Ovary (tissue), 9 donors: ENCODE measurements around the gene PPFIA2. TPM values are rescaled to one million over a fixed set of nuclear protein-coding genes. Genes with fewer than 3 reads are reported as not detected.

Experiments
- DNase-seq, 5 donors: peaks; one replicate each; pipeline ENCODE4 v3.0.0-alpha.2; 2019 to 2020
- H3K27ac ChIP-seq, 2 donors: fragments of 200-600 bp; one replicate each; pipeline versions ENCODE4 v1.5.1 to v1.8.0; 2019 to 2022
- H3K27me3 ChIP-seq: fragments of 200-600 bp; one replicate; pipeline ENCODE4 v1.8.0; 2022
- H3K36me3 ChIP-seq: fragments of 200-600 bp; sonication (generic); one replicate; pipeline ENCODE4 v1.5.1; 2019
- H3K4me1 ChIP-seq: one replicate; pipeline ENCODE4 v1.8.1; 2013; ENCODE audit warnings: mild to moderate bottlenecking, moderate library complexity; ENCODE audit not compliant: insufficient read depth
- H3K4me3 ChIP-seq: fragments of 200-600 bp; sonication (generic); one replicate; pipeline ENCODE4 v1.5.1; 2017
- H3K9me3 ChIP-seq, 2 donors: fragments of 200-600 bp in 1 of 2; sonication (generic) in 1 of 2; one replicate each; pipeline versions ENCODE4 v1.5.1 to v1.8.1; 2013 to 2019; ENCODE audit warnings: mild to moderate bottlenecking in 1 of 2, moderate library complexity in 1 of 2
- CTCF ChIP-seq, 3 donors: fragments of 450-650 bp in 2 of 3; fragments of 200-600 bp in 1 of 3; IDR thresholded peaks; one replicate each; pipeline versions ENCODE4 v1.5.1 to v1.8.0; 2016 to 2022; ENCODE audit warnings: antibody characterized with exemption in 3 of 3, mild to moderate bottlenecking in 1 of 3
- EP300 ChIP-seq: sonication (generic); formaldehyde crosslinking; IDR thresholded peaks from one replicate; pipeline ENCODE4 v1.6.1; 2017; ENCODE audit warnings: antibody characterized with exemption
- POLR2A ChIP-seq: fragments of 450-650 bp; IDR thresholded peaks from one replicate; pipeline ENCODE4 v1.6.1; 2017; ENCODE audit warnings: antibody characterized with exemption, mild to moderate bottlenecking, moderate library complexity
- WGBS, 3 donors: extraction: QIAGEN DNeasy Blood & Tissue Kit in 1 of 3; methylation state at CpG; one replicate each; pipeline versions ENCODE4 v1.1.5 to v1.1.7; 2013 to 2017; 5-methylcytosine and 5-hydroxymethylcytosine counted together
- intact Hi-C, 4 donors: fragments of 100-400 bp; cut with DNase I; formaldehyde crosslinking; loops; one replicate each; pipeline versions ENCODE4 v1.11.0 to v1.15.1; 2022 to 2023
- polyA plus RNA-seq, 2 donors: library from polyadenylated mRNA; stranded (reverse); fragments of 200-250 nt in 1 of 2; fragments of 350-450 nt in 1 of 2; fragmentation: Illumina TruSeq in 1 of 2; extraction: RNeasy Lipid Tissue Mini Kit (QIAGEN cat#74804) in 1 of 2; gene quantifications; one replicate each; pipeline ENCODE4 v1.2.3, GENCODE V29; 2013 to 2014
- total RNA-seq, 7 donors: library from RNA; depleted of rRNA in 2 of 7; stranded (reverse); fragments of >200 nt in 2 of 7; fragmentation: NEBNext Ultra II Directional in 3 of 7; extraction: Animal tissue kit (Norgen Biotek cat#: 25700) in 3 of 7; gene quantifications; one replicate each; pipeline versions ENCODE4 v1.1.0 to v1.2.4, GENCODE V29; 2016 to 2023
- donor health status: DM: no; HTN: no; CAD: no; lungs with moderate emphysema.
- donor health status: DM: no; HTN: no; CAD: no.
- donor health status: Bipolar disorder and iron deficiency.
- donor health status: DM: yes; HTN: yes; CAD: no.
- donor health status: DM: no; HTN: no; CAD: no.
- donor health status: DM: yes; HTN: yes; CAD: no.

Gene PPFIA2
- total and polyA plus RNA-seq, 9 donors = 0.99 to 8.3 (median 3.4) TPM

GRCh38 chr12:81360916-81361315, 398.2 kb downstream of the PPFIA2 start:
- H3K4me3 ChIP-seq = no peak overlapping the region
- intact Hi-C loops = no loop called here

GRCh38 chr12:81359736-81360135, 399.4 kb downstream of the PPFIA2 start:
- no peaks in the 10 kb centered on the region for H3K9me3 ChIP-seq
- no peak for TF ChIP-seq EP300
- no peak for TF ChIP-seq POLR2A
- TF ChIP-seq CTCF (IDR thresholded peaks at IDR 0.05) = no peak
- no peaks in the 10 kb centered on the region for H3K27me3 ChIP-seq
- no peaks in the 10 kb centered on the region for H3K4me1 ChIP-seq
- no peak overlapping the region for H3K4me3 ChIP-seq
- intact Hi-C loops = no loop called here
- no peaks in the 10 kb centered on the region for H3K36me3 ChIP-seq
- DNase-seq = no peak
- no peak overlapping the region for H3K27ac ChIP-seq

More at GRCh38 chr12:81360916-81361315, 398.2 kb downstream of the PPFIA2 start:
- Histone ChIP-seq H3K27me3 (no peaks in the 10 kb centered on the region), H3K9me3 (no peaks in the 10 kb centered on the region), H3K36me3 (no peaks in the 10 kb centered on the region), H3K27ac (no peak overlapping the region), H3K4me1 (no peaks in the 10 kb centered on the region)
- no peak for TF ChIP-seq POLR2A
- no peak for TF ChIP-seq CTCF (IDR thresholded peaks at IDR 0.05)
- TF ChIP-seq EP300 = no peak
- no peak for DNase-seq

- no peaks in the 10 kb centered on the region for H3K4me1 ChIP-seq
- WGBS, 3 donors = 87 to 90% (median 87%) methylated on average over 5 of the region's 5 CpGs
Measured at GRCh38 chr12:81354327-81354932, 404.7 kb downstream of the PPFIA2 start.

GRCh38 chr12:81350309-81350708, 408.8 kb downstream of the PPFIA2 start:
- DNase-seq = no peak
- no peak overlapping the region for H3K4me3 ChIP-seq
- no peaks in the 10 kb centered on the region for H3K27me3 ChIP-seq
- no peaks in the 10 kb centered on the region for H3K4me1 ChIP-seq
- TF ChIP-seq POLR2A (no peak), EP300 (no peak), CTCF (IDR thresholded peaks at IDR 0.05) (no peak)
- intact Hi-C loops = no loop called here
- 81 to 88% (median 82%) methylated on average over 2 of the region's 2 CpGs for WGBS, 3 donors
- H3K27ac ChIP-seq = no peak overlapping the region
- H3K9me3 ChIP-seq = no peaks in the 10 kb centered on the region
- H3K36me3 ChIP-seq = no peaks in the 10 kb centered on the region

More at GRCh38 chr12:81354327-81354932, 404.7 kb downstream of the PPFIA2 start:
- Histone ChIP-seq H3K9me3 (no peaks in the 10 kb centered on the region), H3K27ac (no peak overlapping the region), H3K4me3 (no peak overlapping the region), H3K27me3 (no peaks in the 10 kb centered on the region), H3K36me3 (no peaks in the 10 kb centered on the region)
- no peak for TF ChIP-seq POLR2A
- no peak for TF ChIP-seq CTCF (IDR thresholded peaks at IDR 0.05)
- no peak for TF ChIP-seq EP300
- intact Hi-C loops = no loop called here
- no peak for DNase-seq
